Panc1 (cell line): ENCODE measurements around the gene TNFAIP2. TPM values are rescaled to one million over a fixed set of nuclear protein-coding genes. Genes with fewer than 3 reads are reported as not detected.

Source experiments
- ATAC-seq: fragments of 200-7000 bp; cut with Tn5 transposase; 2 replicates; pipeline ENCODE4 v1.9.1; 2020; ENCODE audit warnings: mild to moderate bottlenecking, moderate library complexity
- BruUV-seq: library from RNA; stranded (reverse); fragments of 400-500 nt; replicated peaks from 2 replicates; lab custom pipeline; 2021; lab: Mats Ljungman, UMichigan
- CTCF ChIA-PET: fragments of 300-600 bp; sonication (Branson Sonifier 250); formaldehyde crosslinking; loops from one replicate; lab custom pipeline; 2022; ENCODE audit warnings: antibody characterized with exemption; lab: Charles Lee
- POLR2A ChIA-PET: fragments of 300-600 bp; sonication (Branson Sonifier 250); formaldehyde crosslinking; loops from one replicate; lab custom pipeline; 2022; ENCODE audit warnings: antibody characterized with exemption; lab: Charles Lee
- DNase-seq: peaks from one replicate; pipeline ENCODE4 v3.0.0-alpha.2; 2010; ENCODE audit warnings: low read depth, low spot score
- H3K27ac ChIP-seq: 2 replicates; pipeline ENCODE4 v1.5.1; 2011; ENCODE audit warnings: mild to moderate bottlenecking, low read length, inconsistent platforms
- H3K27me3 ChIP-seq: fragments of 200-500 bp; sonication (Bioruptor generic); 2 replicates; pipeline ENCODE4 v1.6.0; 2014; ENCODE audit warnings: low read length, inconsistent platforms; ENCODE audit not compliant: control insufficient read depth, insufficient read depth
- H3K36me3 ChIP-seq: fragments of 200-500 bp; sonication (Bioruptor generic); 2 replicates; pipeline ENCODE4 v1.5.1; 2014; ENCODE audit warnings: inconsistent platforms, mild to moderate bottlenecking, low read length, moderate library complexity; ENCODE audit not compliant: control insufficient read depth, insufficient read depth
- H3K4me1 ChIP-seq: 2 replicates; pipeline ENCODE4 v1.5.1; 2011; ENCODE audit warnings: inconsistent platforms, mild to moderate bottlenecking, low read length, moderate library complexity; ENCODE audit not compliant: control insufficient read depth, insufficient read depth
- H3K4me3 ChIP-seq, 2 experiments: 2 replicates each; pipeline ENCODE4 v1.5.1; 2011 to 2012; ENCODE audit warnings: low read depth in 2 of 2, low read length in 2 of 2, mild to moderate bottlenecking in 2 of 2, inconsistent platforms in 1 of 2, moderate library complexity in 1 of 2
- H3K9me3 ChIP-seq: fragments of 200-500 bp; sonication (Bioruptor generic); 2 replicates; pipeline ENCODE4 v1.5.1; 2014; ENCODE audit warnings: low read depth, mild to moderate bottlenecking, inconsistent platforms, low read length, moderate library complexity; ENCODE audit not compliant: control insufficient read depth, insufficient read depth
- POLR2AphosphoS5 ChIP-seq: IDR thresholded peaks from 2 replicates; pipeline ENCODE4 v1.6.1; 2012; ENCODE audit warnings: mild to moderate bottlenecking, low read depth, low read length, moderate library complexity
- SIN3A ChIP-seq: IDR thresholded peaks from 2 replicates; pipeline ENCODE4 v1.6.1; 2012; ENCODE audit warnings: low read depth, mild to moderate bottlenecking, low read length, moderate library complexity, borderline replicate concordance; ENCODE audit not compliant: insufficient read depth
- TCF7L2 ChIP-seq: IDR thresholded peaks from 2 replicates; pipeline ENCODE4 v1.6.1; 2011; ENCODE audit warnings: mild to moderate bottlenecking, low read depth, low read length, inconsistent platforms
- in situ Hi-C: cut with HindIII; loops from 2 replicates; pipeline ENCODE4 v1.10.0; 2016; ENCODE audit warnings: low sequenced_read_pairs, low pct_unique_long_range_greater_than_20kb
- intact Hi-C: fragments of 100-400 bp; cut with micrococcal nuclease; formaldehyde crosslinking; loops from one replicate; pipeline ENCODE4 v1.10.0; 2022; ENCODE audit not compliant: unreplicated experiment
- total RNA-seq: library from RNA; stranded (reverse); gene quantifications from one replicate; pipeline ENCODE4 v1.2.1, GENCODE V29; 2021; ENCODE audit not compliant: unreplicated experiment
- TF ChIP-seq, protein P1 (sequence below): fragments of 450-650 bp; IDR thresholded peaks from 2 replicates; pipeline ENCODE4 v1.5.1; 2017; ENCODE audit warnings: mild to moderate bottlenecking
- TF ChIP-seq, protein P2 (sequence below), 2 experiments: IDR thresholded peaks; 2 replicates each; pipeline ENCODE4 v1.6.1; 2011 to 2012; ENCODE audit warnings: low read depth in 2 of 2, control low read depth in 1 of 2, low read length in 1 of 2, mild to moderate bottlenecking in 1 of 2, moderate library complexity in 1 of 2; ENCODE audit not compliant: insufficient read depth in 1 of 2

TNFAIP2 gene
- total RNA-seq, 1 experiment from 2014 or later, result 491 TPM

DNA sequence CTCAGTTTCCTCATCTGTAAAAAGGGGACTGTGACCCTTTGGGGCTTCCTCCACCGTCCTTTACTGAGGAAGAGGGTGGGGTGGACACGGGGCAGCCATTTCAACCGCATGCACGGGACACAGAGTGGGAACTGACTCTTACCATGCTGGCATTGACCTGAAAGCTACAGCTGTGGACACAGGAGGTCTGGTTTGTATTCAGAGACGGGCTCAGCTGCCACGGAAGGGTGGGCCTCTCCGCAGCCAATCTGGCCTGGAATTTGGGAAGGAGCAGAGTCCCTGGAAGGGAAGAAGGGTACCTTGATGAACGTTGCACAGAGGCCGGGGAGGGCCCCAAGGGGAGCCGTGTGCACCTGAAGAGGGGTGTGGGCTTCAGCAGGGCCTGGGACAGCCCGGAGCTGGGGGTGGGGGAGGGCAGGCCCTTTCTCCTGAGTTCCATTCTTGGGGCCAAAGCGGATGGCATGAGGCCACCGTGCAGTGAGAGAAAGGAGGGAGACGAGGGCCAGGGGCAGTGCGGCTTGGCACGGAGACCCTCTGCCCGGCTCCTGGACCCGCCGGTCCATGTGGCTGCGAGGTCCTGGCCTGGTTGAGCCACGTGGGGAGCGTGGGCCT, 14.5 kb downstream of the TNFAIP2 start:
- TF ChIP-seq POLR2AphosphoS5, result peak; percentile 77; the same call in 1 of the 2 replicates
- peak; percentile 93 for TF ChIP-seq SIN3A
- TF ChIP-seq, protein P1, sequence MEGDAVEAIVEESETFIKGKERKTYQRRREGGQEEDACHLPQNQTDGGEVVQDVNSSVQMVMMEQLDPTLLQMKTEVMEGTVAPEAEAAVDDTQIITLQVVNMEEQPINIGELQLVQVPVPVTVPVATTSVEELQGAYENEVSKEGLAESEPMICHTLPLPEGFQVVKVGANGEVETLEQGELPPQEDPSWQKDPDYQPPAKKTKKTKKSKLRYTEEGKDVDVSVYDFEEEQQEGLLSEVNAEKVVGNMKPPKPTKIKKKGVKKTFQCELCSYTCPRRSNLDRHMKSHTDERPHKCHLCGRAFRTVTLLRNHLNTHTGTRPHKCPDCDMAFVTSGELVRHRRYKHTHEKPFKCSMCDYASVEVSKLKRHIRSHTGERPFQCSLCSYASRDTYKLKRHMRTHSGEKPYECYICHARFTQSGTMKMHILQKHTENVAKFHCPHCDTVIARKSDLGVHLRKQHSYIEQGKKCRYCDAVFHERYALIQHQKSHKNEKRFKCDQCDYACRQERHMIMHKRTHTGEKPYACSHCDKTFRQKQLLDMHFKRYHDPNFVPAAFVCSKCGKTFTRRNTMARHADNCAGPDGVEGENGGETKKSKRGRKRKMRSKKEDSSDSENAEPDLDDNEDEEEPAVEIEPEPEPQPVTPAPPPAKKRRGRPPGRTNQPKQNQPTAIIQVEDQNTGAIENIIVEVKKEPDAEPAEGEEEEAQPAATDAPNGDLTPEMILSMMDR, result no peak
- no peak for TF ChIP-seq TCF7L2
- TF ChIP-seq, protein P2, sequence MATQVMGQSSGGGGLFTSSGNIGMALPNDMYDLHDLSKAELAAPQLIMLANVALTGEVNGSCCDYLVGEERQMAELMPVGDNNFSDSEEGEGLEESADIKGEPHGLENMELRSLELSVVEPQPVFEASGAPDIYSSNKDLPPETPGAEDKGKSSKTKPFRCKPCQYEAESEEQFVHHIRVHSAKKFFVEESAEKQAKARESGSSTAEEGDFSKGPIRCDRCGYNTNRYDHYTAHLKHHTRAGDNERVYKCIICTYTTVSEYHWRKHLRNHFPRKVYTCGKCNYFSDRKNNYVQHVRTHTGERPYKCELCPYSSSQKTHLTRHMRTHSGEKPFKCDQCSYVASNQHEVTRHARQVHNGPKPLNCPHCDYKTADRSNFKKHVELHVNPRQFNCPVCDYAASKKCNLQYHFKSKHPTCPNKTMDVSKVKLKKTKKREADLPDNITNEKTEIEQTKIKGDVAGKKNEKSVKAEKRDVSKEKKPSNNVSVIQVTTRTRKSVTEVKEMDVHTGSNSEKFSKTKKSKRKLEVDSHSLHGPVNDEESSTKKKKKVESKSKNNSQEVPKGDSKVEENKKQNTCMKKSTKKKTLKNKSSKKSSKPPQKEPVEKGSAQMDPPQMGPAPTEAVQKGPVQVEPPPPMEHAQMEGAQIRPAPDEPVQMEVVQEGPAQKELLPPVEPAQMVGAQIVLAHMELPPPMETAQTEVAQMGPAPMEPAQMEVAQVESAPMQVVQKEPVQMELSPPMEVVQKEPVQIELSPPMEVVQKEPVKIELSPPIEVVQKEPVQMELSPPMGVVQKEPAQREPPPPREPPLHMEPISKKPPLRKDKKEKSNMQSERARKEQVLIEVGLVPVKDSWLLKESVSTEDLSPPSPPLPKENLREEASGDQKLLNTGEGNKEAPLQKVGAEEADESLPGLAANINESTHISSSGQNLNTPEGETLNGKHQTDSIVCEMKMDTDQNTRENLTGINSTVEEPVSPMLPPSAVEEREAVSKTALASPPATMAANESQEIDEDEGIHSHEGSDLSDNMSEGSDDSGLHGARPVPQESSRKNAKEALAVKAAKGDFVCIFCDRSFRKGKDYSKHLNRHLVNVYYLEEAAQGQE (IDR thresholded peaks at IDR 0.05; ENCODE audit: insufficient read depth in 1 of 2, low read depth in 2 of 2, low read length in 1 of 2), result no peak
- peak overlapping the region; percentile 88 for H3K27ac ChIP-seq
- ChIA-PET POLR2A (interaction anchor here (0.5 to 0.6 kb wide), 3 partner anchors 35 to 86 kb away, joined by 4 to 5 read pairs (median 4); no protein-coding TSS in a partner anchor), CTCF (interaction anchor here (1.8 kb wide), 1 partner anchor 33 kb away, joined by 9 read pairs; no protein-coding TSS in a partner anchor)
- ATAC-seq (peak; percentile 51), DNase-seq (no peak)
- H3K9me3 ChIP-seq, result no peaks in the 10 kb centered on the region
- H3K27me3 ChIP-seq, result no peaks in the 10 kb centered on the region
- H3K4me1 ChIP-seq, result peaks cover 64% of the 10 kb centered on the region
- in situ Hi-C loops (no loop called here), intact Hi-C loops (no loop called here)
- H3K4me3 ChIP-seq, result no peak overlapping the region
- no TSS peak for BruUV-seq
- H3K36me3 ChIP-seq, result 0 out of 2 replicates have a peak, but pooled peaks cover 2% of the 10 kb centered on the region

DNA sequence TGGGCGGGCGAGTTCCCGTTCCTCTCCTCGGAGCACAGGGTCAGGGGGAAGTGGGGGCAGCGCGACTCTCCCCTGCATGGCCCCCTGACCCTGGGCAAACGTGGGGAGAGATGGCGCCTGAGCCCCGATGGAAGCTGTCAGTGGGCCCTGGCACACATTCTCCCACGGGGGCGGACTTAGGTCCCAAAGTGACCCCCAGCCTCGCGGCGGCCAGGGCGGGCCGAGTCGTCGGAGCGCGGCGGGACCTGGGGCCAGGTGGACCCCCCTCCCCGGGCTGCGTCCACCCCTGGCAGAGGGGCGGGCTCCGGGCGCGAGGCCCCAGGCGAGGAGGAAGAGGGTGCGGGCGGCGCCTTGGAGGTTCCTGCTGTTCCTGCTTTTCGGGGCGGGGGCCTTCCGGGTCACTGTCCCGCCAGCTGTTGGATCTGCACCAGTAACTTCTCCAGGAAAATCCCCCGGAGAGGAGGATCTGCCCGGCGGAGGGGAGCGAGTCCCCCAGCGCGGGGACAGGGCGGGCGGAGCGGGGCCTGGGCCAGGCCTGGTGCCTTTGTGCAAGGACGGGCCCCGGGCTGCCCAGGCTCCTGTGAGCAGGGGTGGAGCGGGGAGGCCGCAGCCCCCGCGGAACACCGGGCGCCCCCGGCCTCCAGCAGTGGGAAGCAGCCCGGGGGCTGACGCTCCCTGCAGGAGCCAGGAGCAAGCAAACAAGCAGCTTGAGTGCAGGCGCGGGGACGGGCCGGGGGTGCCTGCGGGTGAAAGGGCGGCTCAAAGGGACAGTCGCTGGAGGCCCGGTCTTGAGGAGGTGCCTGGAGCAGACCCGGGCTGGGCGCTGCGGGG, 15.3 kb downstream of the TNFAIP2 start:
- H3K4me1 ChIP-seq, result peaks cover 71% of the 10 kb centered on the region
- in situ Hi-C loops, result no loop called here

More for the DNA sequence above, 15.3 kb downstream of the TNFAIP2 start:
- ChIA-PET POLR2A (interaction anchor here (0.5 to 0.6 kb wide), 3 partner anchors 78 to 189 kb away, joined by 4 to 6 read pairs (median 5); no protein-coding TSS in a partner anchor), CTCF (interaction anchor here (0.6 kb wide), 1 partner anchor 48 kb away, joined by 3 read pairs; no protein-coding TSS in a partner anchor)
- peak overlapping the region; percentile 12 to 19; a peak in 2 of 4 replicates for H3K4me3 ChIP-seq
- intact Hi-C loops, result no loop called here
- ATAC-seq (peak; percentile 53), DNase-seq (no peak)
- no TSS peak for BruUV-seq
- no peaks in the 10 kb centered on the region for H3K27me3 ChIP-seq
- H3K27ac ChIP-seq, result peak overlapping the region; percentile 88
- H3K9me3 ChIP-seq, result no peaks in the 10 kb centered on the region
- H3K36me3 ChIP-seq, result 0 out of 2 replicates have a peak, but pooled peaks cover 2% of the 10 kb centered on the region
- TF ChIP-seq, protein P1, result no peak
- TF ChIP-seq TCF7L2, result peak; percentile 39; the same call in 1 of the 2 replicates
- TF ChIP-seq POLR2AphosphoS5, result 0 out of 2 replicates have a peak, but pooled peaks have one; percentile 4
- TF ChIP-seq, protein P2 (IDR thresholded peaks at IDR 0.05; ENCODE audit: insufficient read depth in 1 of 2, low read depth in 2 of 2, low read length in 1 of 2), result no peak
- 0 out of 2 replicates have a peak, but pooled peaks have one; percentile 18 for TF ChIP-seq SIN3A
